ENCODE measurements around the gene MID1IP1.

MID1IP1 gene

GRCh38 chrX:38800981-38801845 lies at the start of gene MID1IP1:
TSS of gene MID1IP1 (plus strand) at chrX:38801459. CDS start at chrX:38804947, 3,488 bp downstream.
- DNase-seq, result peak; percentile 58 to 65

GRCh38 chrX:38754102-38754790 lies 47.0 kb upstream of the MID1IP1 start:
- peak; percentile 3 to 6 for DNase-seq

- no peak for DNase-seq
Measured at GRCh38 chrX:38754818-38755718, 46.2 kb upstream of the MID1IP1 start.

GRCh38 chrX:38760883-38761282 lies 40.4 kb upstream of the MID1IP1 start:
- no peak for DNase-seq

GRCh38 chrX:38768079-38768478 lies 33.2 kb upstream of the MID1IP1 start:
- DNase-seq, result no peak

GRCh38 chrX:38770152-38770551 lies 31.1 kb upstream of the MID1IP1 start:
- no peak for DNase-seq

- DNase-seq, result no peak
Measured at GRCh38 chrX:38774249-38774648, 27.0 kb upstream of the MID1IP1 start.

GRCh38 chrX:38796946-38797345 lies 4.3 kb upstream of the MID1IP1 start:
- DNase-seq, result no peak

- no peak for DNase-seq
Measured at GRCh38 chrX:38798956-38799355, 2.3 kb upstream of the MID1IP1 start.

GRCh38 chrX:38799995-38800580 lies 1.2 kb upstream of the MID1IP1 start:
- no peak for DNase-seq

GRCh38 chrX:38803243-38803587 lies 2.0 kb downstream of the MID1IP1 start:
- DNase-seq, result no peak

GRCh38 chrX:38803588-38804431 lies 2.6 kb downstream of the MID1IP1 start:
- peak; percentile 45 to 64 for DNase-seq

GRCh38 chrX:38804432-38804681 lies 3.1 kb downstream of the MID1IP1 start:
- no peak for DNase-seq

- DNase-seq, result peak; percentile 17 to 21
Measured at GRCh38 chrX:38804682-38805431, 3.6 kb downstream of the MID1IP1 start.

GRCh38 chrX:38805432-38806389 lies 4.5 kb downstream of the MID1IP1 start:
- peak; percentile 54 to 62 for DNase-seq

- no peak for DNase-seq
Measured at GRCh38 chrX:38806875-38807621, 5.8 kb downstream of the MID1IP1 start.

- DNase-seq, result no peak
Measured at GRCh38 chrX:38807873-38808272, 6.6 kb downstream of the MID1IP1 start.

- no peak for DNase-seq
Measured at GRCh38 chrX:38811515-38812243, 10.4 kb downstream of the MID1IP1 start.

- peak in 1 of 2 experiments; percentile 6 for DNase-seq
Measured at GRCh38 chrX:38816155-38816554, 14.9 kb downstream of the MID1IP1 start.

Measured in stimulated activated CD4-positive, alpha-beta T cell treated with anti-CD3 and anti-CD28 coated beads, Interleukin-4, amount 100 ng/mL, for 4 hours (primary cell).